Measurements from ENCODE around the gene SHANK3.

SHANK3 gene

DNA sequence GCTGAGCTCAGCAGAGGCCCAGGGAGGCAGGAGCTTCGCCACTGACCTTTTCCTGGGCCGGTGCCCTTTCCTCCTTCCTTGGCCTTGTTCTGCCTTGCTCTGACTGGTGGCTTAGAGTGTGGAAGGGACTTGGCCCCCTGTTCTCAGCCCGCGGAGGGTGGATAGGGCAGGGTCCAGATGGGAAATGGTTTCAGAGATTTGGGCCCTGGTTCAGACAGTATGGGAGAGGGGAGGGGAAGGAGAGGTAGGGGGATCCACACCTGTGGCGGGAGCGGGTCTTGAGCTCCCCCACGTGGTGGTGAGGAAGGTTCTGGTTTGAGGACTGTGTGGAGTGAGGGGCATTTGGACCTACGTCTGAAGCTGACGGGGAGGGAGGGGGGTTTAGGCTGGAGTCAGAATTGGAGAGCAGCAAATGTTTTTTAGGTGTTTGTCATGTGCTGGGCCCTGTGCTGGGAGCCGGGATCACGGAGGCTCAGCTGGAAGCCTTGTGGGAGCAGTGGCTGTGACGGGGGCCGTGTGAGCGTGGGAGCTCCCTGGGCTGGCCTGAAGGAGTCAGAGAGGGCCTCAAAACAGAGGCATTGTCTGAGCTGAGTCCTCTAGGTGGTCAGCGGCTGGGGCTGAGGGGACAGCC is 27.2 kb downstream of the SHANK3 start:
- Histone ChIP-seq H3K9ac (no peak overlapping the region), H3K79me2 (ENCODE audit: insufficient read depth, low read depth) (no peaks in the 10 kb centered on the region), H3K4me2 (no peak overlapping the region), H3K4me3 (IDR thresholded peaks at IDR 0.05; ENCODE audit: insufficient read depth, low read depth, low read length) (no peak overlapping the region), H3K27me3 (ENCODE audit: insufficient read depth, low read depth) (0 out of 2 replicates have a peak, but pooled peaks cover 5% of the 10 kb centered on the region), H4K20me1 (ENCODE audit: insufficient read depth) (no peaks in the 10 kb centered on the region), H2AFZ (ENCODE audit: low read depth) (no peak overlapping the region), H3K4me1 (ENCODE audit: low read depth, poor library complexity, severe bottlenecking) (no peaks in the 10 kb centered on the region), H3K27ac (no peak overlapping the region), H3K36me3 (ENCODE audit: insufficient read depth) (no peaks in the 10 kb centered on the region)
- TF ChIP-seq, protein P1, sequence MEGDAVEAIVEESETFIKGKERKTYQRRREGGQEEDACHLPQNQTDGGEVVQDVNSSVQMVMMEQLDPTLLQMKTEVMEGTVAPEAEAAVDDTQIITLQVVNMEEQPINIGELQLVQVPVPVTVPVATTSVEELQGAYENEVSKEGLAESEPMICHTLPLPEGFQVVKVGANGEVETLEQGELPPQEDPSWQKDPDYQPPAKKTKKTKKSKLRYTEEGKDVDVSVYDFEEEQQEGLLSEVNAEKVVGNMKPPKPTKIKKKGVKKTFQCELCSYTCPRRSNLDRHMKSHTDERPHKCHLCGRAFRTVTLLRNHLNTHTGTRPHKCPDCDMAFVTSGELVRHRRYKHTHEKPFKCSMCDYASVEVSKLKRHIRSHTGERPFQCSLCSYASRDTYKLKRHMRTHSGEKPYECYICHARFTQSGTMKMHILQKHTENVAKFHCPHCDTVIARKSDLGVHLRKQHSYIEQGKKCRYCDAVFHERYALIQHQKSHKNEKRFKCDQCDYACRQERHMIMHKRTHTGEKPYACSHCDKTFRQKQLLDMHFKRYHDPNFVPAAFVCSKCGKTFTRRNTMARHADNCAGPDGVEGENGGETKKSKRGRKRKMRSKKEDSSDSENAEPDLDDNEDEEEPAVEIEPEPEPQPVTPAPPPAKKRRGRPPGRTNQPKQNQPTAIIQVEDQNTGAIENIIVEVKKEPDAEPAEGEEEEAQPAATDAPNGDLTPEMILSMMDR (conservative IDR thresholded peaks at IDR 0.05; ENCODE audit: low read depth, low read length) = no peak

DNA sequence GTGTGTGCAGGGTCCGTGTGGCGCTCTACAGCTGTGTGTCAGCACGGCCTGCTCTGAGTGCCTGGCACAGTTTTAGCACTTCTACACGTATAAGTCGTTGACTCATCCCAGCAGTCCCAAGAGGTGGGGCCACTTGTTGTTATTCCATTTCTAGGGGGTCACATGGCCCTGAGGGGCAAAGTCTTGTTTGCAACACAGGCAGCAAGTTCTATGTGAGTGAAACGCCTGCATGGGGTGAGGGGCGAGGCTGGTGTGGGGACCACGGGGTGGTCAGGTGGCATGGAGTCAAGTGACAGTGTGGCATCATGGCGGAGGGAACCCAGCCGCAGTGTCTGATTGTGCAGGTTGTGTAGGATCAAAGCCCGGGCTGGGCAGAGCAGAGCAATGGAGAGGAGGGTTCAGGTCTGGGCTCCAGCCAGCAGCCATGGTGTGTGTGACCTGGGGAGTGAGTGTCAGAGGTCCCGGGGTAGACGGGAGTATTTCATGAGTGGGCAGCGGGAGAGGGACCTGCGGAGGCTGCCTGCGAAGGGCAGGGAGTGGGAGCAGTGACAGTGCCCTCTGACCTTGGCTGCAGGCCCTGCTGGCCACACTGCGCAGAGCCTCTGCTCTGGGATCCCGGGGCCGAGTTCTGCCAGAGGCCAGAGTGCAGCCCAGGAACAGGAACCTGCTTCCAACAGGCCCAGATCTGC is 27.9 kb downstream of the SHANK3 start:
- no peak overlapping the region for H2AFZ ChIP-seq (ENCODE audit: low read depth)
- H3K36me3 ChIP-seq (ENCODE audit: insufficient read depth) = no peaks in the 10 kb centered on the region
- TF ChIP-seq, protein P1 (conservative IDR thresholded peaks at IDR 0.05; ENCODE audit: low read depth, low read length) = no peak

DNA sequence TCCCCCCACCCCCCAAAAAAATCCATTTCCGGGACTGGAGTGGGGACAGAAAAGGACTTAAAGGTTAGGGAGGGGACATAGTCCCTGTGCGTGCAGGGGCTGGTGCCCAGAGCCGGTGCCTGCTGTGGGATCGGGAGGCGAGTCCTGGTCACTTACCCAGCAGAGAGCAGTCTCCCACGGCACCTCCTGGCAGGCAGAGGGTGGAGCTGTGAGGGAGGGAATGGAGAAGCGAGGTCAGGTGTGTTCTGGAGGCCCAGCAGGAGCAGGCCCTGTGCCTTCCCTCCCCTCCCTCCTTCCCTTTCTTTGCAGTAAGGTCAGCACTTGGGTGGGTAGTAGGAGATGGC is 28.4 kb downstream of the SHANK3 start:
- Histone ChIP-seq H3K79me2 (ENCODE audit: insufficient read depth, low read depth) (no peaks in the 10 kb centered on the region), H3K4me3 (IDR thresholded peaks at IDR 0.05; ENCODE audit: insufficient read depth, low read depth, low read length) (no peak overlapping the region), H3K9ac (no peak overlapping the region), H3K36me3 (ENCODE audit: insufficient read depth) (no peaks in the 10 kb centered on the region), H3K27me3 (ENCODE audit: insufficient read depth, low read depth) (0 out of 2 replicates have a peak, but pooled peaks cover 5% of the 10 kb centered on the region), H2AFZ (ENCODE audit: low read depth) (no peak overlapping the region), H3K27ac (no peak overlapping the region), H3K4me1 (ENCODE audit: low read depth, poor library complexity, severe bottlenecking) (no peaks in the 10 kb centered on the region), H4K20me1 (ENCODE audit: insufficient read depth) (no peaks in the 10 kb centered on the region), H3K4me2 (no peak overlapping the region)
- TF ChIP-seq, protein P1 (conservative IDR thresholded peaks at IDR 0.05; ENCODE audit: low read depth, low read length) = no peak

More for the DNA sequence above, 27.9 kb downstream of the SHANK3 start:
- H3K27ac ChIP-seq = no peak overlapping the region
- no peaks in the 10 kb centered on the region for H3K4me1 ChIP-seq (ENCODE audit: low read depth, poor library complexity, severe bottlenecking)
- 0 out of 2 replicates have a peak, but pooled peaks cover 5% of the 10 kb centered on the region for H3K27me3 ChIP-seq (ENCODE audit: insufficient read depth, low read depth)
- no peak overlapping the region for H3K4me2 ChIP-seq
- no peaks in the 10 kb centered on the region for H3K79me2 ChIP-seq (ENCODE audit: insufficient read depth, low read depth)
- no peak overlapping the region for H3K4me3 ChIP-seq (IDR thresholded peaks at IDR 0.05; ENCODE audit: insufficient read depth, low read depth, low read length)
- H3K9ac ChIP-seq = no peak overlapping the region
- H4K20me1 ChIP-seq (ENCODE audit: insufficient read depth) = no peaks in the 10 kb centered on the region

DNA sequence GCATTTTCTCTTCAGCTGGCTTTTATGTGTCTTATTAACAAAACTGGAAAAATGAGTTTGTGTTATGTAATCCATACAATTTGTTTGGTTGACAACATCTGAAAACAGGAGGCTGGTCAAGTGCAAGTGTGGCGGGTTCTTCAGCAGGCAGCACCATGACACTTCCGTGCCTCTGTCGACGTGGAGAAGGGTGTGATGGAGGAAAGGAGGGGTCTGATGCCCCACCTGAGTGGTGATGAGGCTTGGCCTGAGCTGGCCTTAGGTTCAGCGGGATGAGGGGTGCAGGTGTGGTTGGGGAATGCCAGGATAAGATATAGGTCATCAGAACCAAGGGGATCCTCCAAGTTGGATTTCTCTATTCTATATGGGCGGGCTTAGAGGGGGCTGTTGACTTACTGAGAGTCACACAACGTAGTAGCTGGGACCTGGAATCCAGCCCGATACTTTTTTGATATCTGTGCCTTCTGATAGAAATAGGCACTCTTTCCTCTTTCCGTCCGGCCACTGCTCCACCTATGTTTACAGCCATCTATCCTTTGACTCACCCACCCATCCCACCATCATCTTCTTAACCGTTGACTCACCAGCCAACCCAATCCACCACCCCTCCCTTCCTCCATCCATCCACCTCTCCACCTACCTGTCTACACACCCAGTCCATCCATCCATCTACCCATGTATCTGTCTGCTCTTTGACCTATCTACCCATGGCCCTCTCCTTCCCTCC is 29.0 kb downstream of the SHANK3 start:
- Histone ChIP-seq H3K4me2 (no peak overlapping the region), H2AFZ (ENCODE audit: low read depth) (no peak overlapping the region), H3K27ac (no peak overlapping the region), H3K36me3 (ENCODE audit: insufficient read depth) (no peaks in the 10 kb centered on the region), H3K79me2 (ENCODE audit: insufficient read depth, low read depth) (no peaks in the 10 kb centered on the region), H4K20me1 (ENCODE audit: insufficient read depth) (no peaks in the 10 kb centered on the region), H3K9ac (no peak overlapping the region), H3K27me3 (ENCODE audit: insufficient read depth, low read depth) (0 out of 2 replicates have a peak, but pooled peaks cover 5% of the 10 kb centered on the region), H3K4me3 (IDR thresholded peaks at IDR 0.05; ENCODE audit: insufficient read depth, low read depth, low read length) (no peak overlapping the region), H3K4me1 (ENCODE audit: low read depth, poor library complexity, severe bottlenecking) (no peaks in the 10 kb centered on the region)
- TF ChIP-seq, protein P1 (conservative IDR thresholded peaks at IDR 0.05; ENCODE audit: low read depth, low read length) = no peak
